IMR-90 (cell line): ENCODE measurements around the gene MPZ. TPM values are rescaled to one million over a fixed set of nuclear protein-coding genes. Genes with fewer than 3 reads are reported as not detected.

Experiments used
- ATAC-seq: fragments of 200-7000 bp; cut with Tn5 transposase; 2 replicates; pipeline ENCODE4 v1.9.1; 2020; ENCODE audit warnings: low read depth, mild to moderate bottlenecking, moderate library complexity
- BruUV-seq: library from RNA; stranded (reverse); fragments of 400-500 nt; replicated peaks from 2 replicates; lab custom pipeline; 2021; lab: Mats Ljungman, UMichigan
- CTCF ChIA-PET: fragments of 300-600 bp; formaldehyde crosslinking; extraction: SDS; loops from one replicate; lab custom pipeline; 2021; ENCODE audit warnings: antibody characterized with exemption; lab: Yijun Ruan, JAX
- POLR2A ChIA-PET: fragments of 300-600 bp; sonication (Branson Sonifier 250); formaldehyde crosslinking; loops from one replicate; lab custom pipeline; 2022; ENCODE audit warnings: antibody characterized with exemption; ENCODE audit not compliant: unreplicated experiment; lab: Charles Lee
- DNase-seq: peaks from one replicate; pipeline ENCODE4 v3.0.0; 2013
- H2AFZ ChIP-seq: replicated peaks from 2 replicates; pipeline ENCODE3; 2013; ENCODE audit warnings: low read length, mild to moderate bottlenecking; ENCODE audit not compliant: poor library complexity
- H2AK5ac ChIP-seq: 2 replicates; pipeline ENCODE4 v1.6.1; 2013; ENCODE audit warnings: low read depth, low read length, inconsistent platforms
- H2AK9ac ChIP-seq: replicated peaks from 2 replicates; pipeline ENCODE3; 2013; ENCODE audit warnings: mild to moderate bottlenecking, low read depth, low read length, moderate library complexity; ENCODE audit not compliant: poor library complexity
- H2BK120ac ChIP-seq: 2 replicates; pipeline ENCODE4 v1.6.1; 2013; ENCODE audit warnings: low read depth, low read length, inconsistent platforms
- H2BK15ac ChIP-seq: 3 replicates; pipeline ENCODE4 v1.6.1; 2013; ENCODE audit warnings: low read depth, low read length, inconsistent platforms
- H2BK20ac ChIP-seq: 2 replicates; pipeline ENCODE4 v1.6.1; 2013; ENCODE audit warnings: low read depth, mild to moderate bottlenecking, inconsistent platforms, low read length, moderate library complexity
- H2BK5ac ChIP-seq: 2 replicates; pipeline ENCODE4 v1.6.1; 2013; ENCODE audit warnings: mild to moderate bottlenecking, low read depth, low read length, inconsistent platforms; ENCODE audit not compliant: poor library complexity, severe bottlenecking
- H3K14ac ChIP-seq: replicated peaks from 2 replicates; pipeline ENCODE4 v1.6.1; 2013; ENCODE audit warnings: low read depth, low read length, inconsistent platforms
- H3K18ac ChIP-seq: 2 replicates; pipeline ENCODE4 v1.6.1; 2013; ENCODE audit warnings: low read depth, low read length, control low read depth
- H3K23ac ChIP-seq: 2 replicates; pipeline ENCODE4 v1.6.1; 2013; ENCODE audit warnings: low read depth, low read length, inconsistent platforms
- H3K27ac ChIP-seq: 2 replicates; pipeline ENCODE4 v1.5.1; 2013; ENCODE audit warnings: mild to moderate bottlenecking, control low read depth, low read length; ENCODE audit not compliant: insufficient read depth
- H3K27me3 ChIP-seq: 2 replicates; pipeline ENCODE4 v1.6.1; 2013; ENCODE audit warnings: low read length; ENCODE audit not compliant: control insufficient read depth, insufficient read depth
- H3K36me3 ChIP-seq: 2 replicates; pipeline ENCODE4 v1.6.1; 2013; ENCODE audit warnings: low read length, mixed read lengths; ENCODE audit not compliant: control insufficient read depth, insufficient read depth
- H3K4ac ChIP-seq: 2 replicates; pipeline ENCODE4 v1.6.1; 2013; ENCODE audit warnings: low read depth, low read length, inconsistent platforms
- H3K4me1 ChIP-seq: 2 replicates; pipeline ENCODE4 v1.6.1; 2013; ENCODE audit warnings: low read length, mixed read lengths; ENCODE audit not compliant: control insufficient read depth, insufficient read depth
- H3K4me2 ChIP-seq: 2 replicates; pipeline ENCODE4 v1.6.1; 2013; ENCODE audit warnings: low read depth, mild to moderate bottlenecking, control low read depth, low read length, moderate library complexity
- H3K4me3 ChIP-seq: 2 replicates; pipeline ENCODE4 v1.5.1; 2013; ENCODE audit warnings: low read depth, mild to moderate bottlenecking, control low read depth, low read length, moderate library complexity; ENCODE audit not compliant: insufficient read depth
- H3K56ac ChIP-seq: 2 replicates; pipeline ENCODE4 v1.6.1; 2013; ENCODE audit warnings: low read length, inconsistent platforms; ENCODE audit not compliant: insufficient read depth; ENCODE audit errors: extremely low read depth
- H3K79me1 ChIP-seq, 2 experiments: 2 replicates each; pipeline ENCODE4 v1.6.1; 2013; ENCODE audit warnings: low read length in 2 of 2, inconsistent platforms in 1 of 2, low read depth in 1 of 2
- H3K9ac ChIP-seq: 2 replicates; pipeline ENCODE4 v1.6.1; 2013; ENCODE audit warnings: low read depth, low read length, control low read depth
- H3K9me1 ChIP-seq: 2 replicates; pipeline ENCODE4 v1.6.1; 2013; ENCODE audit warnings: low read length, inconsistent platforms; ENCODE audit not compliant: insufficient read depth
- H3K9me3 ChIP-seq: 2 replicates; pipeline ENCODE4 v1.6.1; 2013; ENCODE audit warnings: low read length; ENCODE audit not compliant: control insufficient read depth, insufficient read depth
- H4K20me1 ChIP-seq: 2 replicates; pipeline ENCODE4 v1.6.1; 2013; ENCODE audit warnings: low read length, inconsistent platforms; ENCODE audit not compliant: insufficient read depth
- H4K5ac ChIP-seq: 2 replicates; pipeline ENCODE4 v1.6.1; 2013; ENCODE audit warnings: mild to moderate bottlenecking, low read depth, low read length, control low read depth
- H4K8ac ChIP-seq, 2 experiments: 2 replicates each; pipeline ENCODE4 v1.6.1; 2013; ENCODE audit warnings: low read depth in 2 of 2, low read length in 2 of 2, control low read depth in 1 of 2, inconsistent platforms in 1 of 2
- H4K91ac ChIP-seq: 2 replicates; pipeline ENCODE4 v1.6.1; 2013; ENCODE audit warnings: low read depth, low read length, inconsistent platforms; ENCODE audit not compliant: insufficient read depth
- CEBPB ChIP-seq: IDR thresholded peaks from 2 replicates; pipeline ENCODE4 v1.6.1; 2012; ENCODE audit warnings: low read depth, low read length, improper control_type of control experiment
- RCOR1 ChIP-seq: IDR thresholded peaks from 2 replicates; pipeline ENCODE4 v1.6.1; 2012; ENCODE audit warnings: mild to moderate bottlenecking, low read length, improper control_type of control experiment; ENCODE audit not compliant: insufficient replicate concordance
- WGBS, 2 experiments: methylation state at CpG; one replicate each; pipeline versions ENCODE4 v1.1.5 to v1.1.7; 2013; ENCODE audit warnings: missing lambda C conversion rate in 2 of 2; ENCODE audit not compliant: insufficient read length in 1 of 2; ENCODE audit errors: extremely low coverage in 2 of 2; 5-methylcytosine and 5-hydroxymethylcytosine counted together
- dilution Hi-C: fragments of 300-500 bp; cut with HindIII; formaldehyde crosslinking; loops from one replicate; pipeline ENCODE4 v1.14.3; 2018; ENCODE audit warnings: low sequenced_read_pairs; ENCODE audit not compliant: unreplicated experiment
- in situ Hi-C: fragments of 300-500 bp; cut with MboI; formaldehyde crosslinking; loops from 3 replicates; pipeline ENCODE4 v1.14.3; 2019; ENCODE audit warnings: low sequenced_read_pairs, inconsistent platforms, mixed read lengths
- intact Hi-C: fragments of 100-400 bp; cut with micrococcal nuclease; formaldehyde crosslinking; loops from 2 replicates; pipeline ENCODE4 v1.10.0; 2022
- polyA plus RNA-seq, 3 experiments: library from polyadenylated mRNA; depleted of rRNA; stranded (reverse); fragments of >200 nt; gene quantifications; 2 replicates each; pipeline ENCODE4 v1.2.3, GENCODE V29; 2012; ENCODE audit warnings: low replicate concordance in 1 of 3
- total RNA-seq: library from RNA; depleted of rRNA; stranded (reverse); fragments of >200 nt; gene quantifications from 2 replicates; pipeline ENCODE4 v1.2.3, GENCODE V29; 2012

The MPZ gene
- total and polyA plus RNA-seq, 2 of the 4 experiments (the other 2 are of a cell fraction), result 0.18 to 0.96 TPM

DNA sequence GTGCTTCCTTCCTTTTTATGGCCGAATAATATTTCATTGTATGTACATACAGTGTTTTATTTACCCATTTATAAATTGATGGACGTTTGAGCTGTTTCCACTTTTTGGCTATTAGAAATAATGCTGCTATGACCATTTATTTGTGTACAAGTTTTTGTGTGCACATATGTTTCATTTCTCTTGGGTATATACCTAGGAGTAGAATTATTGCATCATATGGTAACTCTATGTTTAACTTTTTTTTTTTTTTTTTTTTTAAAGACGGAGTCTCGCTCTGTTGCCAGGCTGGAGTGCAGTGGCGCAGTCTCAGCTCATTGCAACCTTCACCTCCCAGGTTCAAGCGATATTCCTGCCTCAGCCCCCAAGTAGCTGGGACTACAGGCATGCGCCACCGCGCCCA is 23.4 kb upstream of the MPZ start:
- Histone ChIP-seq H3K9me1 (no peaks in the 10 kb centered on the region), H4K8ac (no peak overlapping the region), H2BK15ac (no peak overlapping the region), H2AK9ac (no peak overlapping the region), H4K91ac (no peak overlapping the region), H3K14ac (no peak overlapping the region), H4K5ac (no peak overlapping the region), H3K27me3 (no peaks in the 10 kb centered on the region), H3K9me3 (no peaks in the 10 kb centered on the region), H3K4me1 (no peaks in the 10 kb centered on the region; the same call in 1 of the 2 replicates), H3K4me3 (no peak overlapping the region), H2BK5ac (no peak overlapping the region), H4K20me1 (no peaks in the 10 kb centered on the region), H2AK5ac (no peak overlapping the region), H3K27ac (no peak overlapping the region), H3K36me3 (peaks cover 25% of the 10 kb centered on the region), H3K23ac (no peak overlapping the region), H2AFZ (no peak overlapping the region), H3K18ac (no peak overlapping the region), H3K4me2 (no peak overlapping the region), H3K9ac (no peak overlapping the region), H3K56ac (no peak overlapping the region), H3K79me1 (peaks cover 0 to 8% of the 10 kb centered on the region in 2 experiments; a peak in 1 of 4 replicates), H2BK120ac (no peak overlapping the region), H3K4ac (no peak overlapping the region), H2BK20ac (no peak overlapping the region)
- ATAC-seq (no peak), DNase-seq (no peak)
- POLR2A ChIA-PET, result no interaction called here
- in situ Hi-C loops, result no loop called here
- intact Hi-C loops, result no loop called here
- dilution Hi-C loops, result no loop called here
- BruUV-seq, result no TSS peak
- WGBS, 2 experiments, result no CpG with 5 or more reads among the region's 9 CpGs
- TF ChIP-seq CEBPB, result peak; percentile 39; the same call in 1 of the 2 replicates
- TF ChIP-seq RCOR1, result no peak
- CTCF ChIA-PET, result no interaction called here
